Stimulated activated naive CD4-positive, alpha-beta T cell (primary cell): ENCODE results near the gene SIL1.
"Not testable (repeated sequence)": the region's sequence is repeated elsewhere in the genome, so short reads cannot be mapped to it uniquely, and the experiment has no call there.

Experiments
- DNase-seq, 6 experiments: peaks; one replicate each; lab custom pipeline; 2025; lab: John Stamatoyannopoulos, UW

Gene SIL1

DNA sequence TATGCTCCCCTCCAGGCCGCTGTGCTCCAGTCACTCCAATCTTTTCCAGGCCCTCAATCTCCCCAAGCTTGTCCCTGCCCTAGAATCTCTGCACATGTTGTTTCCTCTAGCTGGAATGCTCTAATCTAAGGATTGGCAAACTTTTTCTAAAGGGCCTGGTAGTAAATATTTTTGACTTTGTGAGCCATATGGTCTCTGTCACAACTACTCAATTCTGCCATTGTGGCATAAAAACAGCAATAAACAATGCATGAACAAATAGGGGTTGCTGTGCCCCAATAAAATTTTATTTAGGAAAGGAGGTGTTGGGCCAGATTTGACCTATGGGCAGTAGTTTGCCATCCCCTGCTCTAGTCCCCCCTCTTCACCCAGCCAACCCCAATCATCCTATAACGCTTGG lies 172.5 kb downstream of the SIL1 start:
- DNase-seq: no peak

DNA sequence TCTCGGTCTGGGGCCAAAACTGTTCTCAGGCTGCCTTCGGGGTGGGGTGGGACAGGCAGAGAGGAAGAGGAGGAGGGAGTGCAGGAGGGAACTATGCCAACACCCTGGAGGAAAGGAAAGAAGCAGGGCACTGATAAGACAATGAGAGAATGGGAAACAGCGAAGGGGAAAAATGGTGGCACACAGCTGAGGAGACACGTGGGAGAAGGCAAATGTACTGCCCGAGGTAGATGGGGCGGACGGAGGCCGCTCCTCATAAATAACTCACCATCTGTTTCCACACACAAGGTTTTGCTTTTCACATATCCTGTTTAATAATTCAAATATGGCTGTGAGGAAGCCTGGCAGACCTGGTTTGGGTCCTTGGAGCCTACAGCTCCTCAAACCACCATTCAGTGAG lies 174.9 kb downstream of the SIL1 start:
- DNase-seq: no peak

DNA sequence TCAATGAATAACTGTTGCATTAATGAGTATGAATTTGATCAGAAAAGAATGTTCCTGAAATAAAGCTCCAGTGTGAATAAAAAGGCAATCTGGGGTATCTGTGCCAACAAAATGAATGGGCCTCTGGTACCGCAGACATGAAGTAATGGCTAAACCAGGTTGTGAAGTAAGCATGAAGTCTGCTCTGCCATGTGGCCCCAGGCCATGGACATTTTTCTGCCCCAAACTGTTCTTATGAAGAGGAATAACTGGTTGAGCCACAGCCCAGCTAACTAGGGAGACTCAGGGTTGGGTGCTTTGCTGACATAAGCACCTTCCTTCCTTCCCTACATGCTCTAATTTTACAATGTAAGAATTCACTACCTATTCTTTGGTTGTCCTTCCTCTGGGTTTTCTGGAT lies 175.6 kb downstream of the SIL1 start:
- DNase-seq: no peak

DNA sequence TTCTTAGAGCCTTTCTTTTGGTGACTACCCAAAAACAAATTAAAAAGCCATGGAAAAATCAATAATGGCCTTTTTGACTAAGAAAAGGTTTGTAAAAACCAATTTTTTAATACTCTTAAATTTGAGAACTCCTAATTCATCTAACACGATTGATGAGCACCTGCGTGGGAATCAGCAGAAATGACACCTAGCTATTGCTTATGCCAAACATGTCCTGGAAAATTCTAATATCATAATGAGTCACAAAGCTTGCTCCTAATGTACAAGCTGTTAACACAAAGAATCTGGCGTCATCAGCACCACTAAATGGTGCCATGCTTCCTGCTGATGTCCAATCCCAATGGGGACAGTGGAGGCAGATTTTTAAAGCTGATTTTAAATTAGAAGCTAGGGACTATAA lies 176.8 kb downstream of the SIL1 start:
- DNase-seq: no peak

DNA sequence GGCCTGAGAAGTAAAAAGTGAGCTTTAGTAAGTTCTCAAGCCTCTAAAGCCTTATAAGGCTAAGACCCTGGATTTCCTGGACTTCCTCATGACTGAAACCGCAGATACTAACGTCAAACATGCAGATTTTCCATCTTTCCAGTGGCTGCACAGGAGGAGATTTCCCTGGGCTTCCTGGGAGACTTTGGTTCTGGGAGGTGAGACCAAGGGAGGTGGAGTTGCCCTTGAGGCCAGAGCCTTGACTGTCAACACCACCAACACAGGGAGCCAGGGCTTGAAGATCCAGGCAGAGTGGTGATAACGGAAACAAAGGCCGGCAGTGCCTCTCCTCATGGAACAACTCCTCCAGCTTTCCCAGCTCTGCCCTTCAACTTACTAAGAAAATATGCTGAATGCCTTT lies 178.3 kb downstream of the SIL1 start:
- no peak for DNase-seq

DNA sequence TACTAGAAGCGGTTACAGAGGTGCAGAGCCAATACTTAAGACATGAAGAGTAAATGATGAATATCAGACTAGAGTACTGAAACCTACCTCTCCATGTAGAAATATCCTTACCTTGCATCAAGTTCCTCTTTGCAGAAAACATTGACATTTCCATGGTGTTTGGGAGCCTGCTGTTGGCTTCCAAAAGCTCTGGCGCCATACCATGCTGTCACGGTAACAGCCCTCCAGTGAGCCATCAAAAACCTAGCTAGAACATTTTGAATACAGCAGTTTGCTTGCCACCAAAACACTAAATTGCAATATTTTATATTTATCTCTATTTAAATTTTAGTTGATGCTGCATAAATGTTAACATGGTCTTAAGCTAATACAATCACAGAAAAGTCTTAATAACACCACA lies 179.0 kb downstream of the SIL1 start:
- no peak for DNase-seq

DNA sequence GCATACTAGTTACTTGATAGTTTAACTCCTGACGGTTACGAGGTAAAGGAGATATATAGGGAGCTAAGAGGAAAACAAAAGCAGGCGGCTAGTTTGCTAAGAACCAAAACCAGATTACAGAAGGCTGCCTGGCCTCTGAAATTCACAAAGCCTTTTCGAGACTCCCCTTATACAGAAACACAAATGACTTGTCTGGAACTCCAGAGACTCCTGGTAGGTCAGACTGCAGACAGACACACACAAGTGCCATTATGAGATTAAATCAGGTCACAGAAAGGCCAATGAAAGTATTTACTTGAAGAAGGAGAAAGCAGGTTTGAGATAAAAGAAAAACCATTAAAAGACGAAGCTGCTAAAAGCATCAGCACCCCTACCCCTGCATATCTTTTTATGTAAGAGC lies 180.5 kb downstream of the SIL1 start:
- no peak for DNase-seq

DNA sequence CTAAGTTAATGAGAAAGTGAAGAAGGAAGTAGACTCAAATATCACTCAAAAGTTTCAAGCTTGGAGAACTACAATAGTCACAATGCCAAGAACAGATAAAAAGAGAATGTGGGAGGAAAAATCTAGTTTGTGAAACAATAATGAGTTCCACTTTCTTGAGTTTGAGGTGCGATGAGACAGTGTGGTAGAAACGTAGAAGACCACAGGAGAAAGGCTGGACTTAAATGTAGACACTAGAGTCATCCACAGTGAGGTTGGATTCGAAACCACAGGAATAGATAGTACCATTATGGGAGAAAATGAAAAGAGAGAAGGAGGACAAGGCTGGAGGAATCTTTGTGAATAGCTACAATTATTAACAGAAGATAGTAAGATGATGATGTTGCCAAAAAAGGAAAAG lies 182.0 kb downstream of the SIL1 start:
- DNase-seq: no peak

DNA sequence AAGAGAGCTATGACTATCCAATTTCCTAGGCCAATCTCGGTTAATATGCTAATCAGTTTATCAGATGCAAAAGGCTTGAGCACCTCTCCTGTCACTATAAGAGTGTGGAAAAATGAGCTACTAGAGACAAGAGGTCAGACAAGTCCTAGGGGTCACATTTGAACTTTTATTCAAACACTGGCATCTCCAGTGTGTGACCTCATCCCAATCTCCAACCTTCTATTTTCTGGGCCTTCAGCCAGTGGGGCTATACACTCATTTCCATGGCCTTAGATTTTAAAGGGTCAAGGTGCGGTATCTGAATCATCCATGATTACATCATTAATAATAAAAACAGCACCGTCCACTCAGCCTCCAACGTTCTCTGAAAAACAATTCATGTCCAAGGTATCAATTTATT lies 183.4 kb downstream of the SIL1 start:
- DNase-seq: no peak

DNA sequence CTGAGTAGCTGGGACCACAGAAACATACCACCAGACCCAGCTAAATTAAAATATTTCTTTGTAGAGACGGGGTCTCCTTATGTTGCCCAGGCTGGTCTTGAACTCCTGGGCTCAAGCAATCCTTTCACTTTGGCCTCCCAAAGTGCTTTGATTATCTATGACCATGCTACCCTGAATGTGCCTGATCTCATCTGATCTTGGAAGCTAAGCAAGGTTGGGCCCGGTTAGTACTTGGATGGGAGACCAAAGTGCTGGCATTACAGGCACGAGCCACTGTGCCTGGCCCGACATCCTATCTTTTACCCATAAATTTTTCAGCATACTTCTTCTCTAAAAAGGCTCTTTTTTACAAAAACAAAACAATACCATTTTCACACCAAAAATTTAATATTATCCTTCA lies 186.0 kb downstream of the SIL1 start:
- DNase-seq: no peak

DNA sequence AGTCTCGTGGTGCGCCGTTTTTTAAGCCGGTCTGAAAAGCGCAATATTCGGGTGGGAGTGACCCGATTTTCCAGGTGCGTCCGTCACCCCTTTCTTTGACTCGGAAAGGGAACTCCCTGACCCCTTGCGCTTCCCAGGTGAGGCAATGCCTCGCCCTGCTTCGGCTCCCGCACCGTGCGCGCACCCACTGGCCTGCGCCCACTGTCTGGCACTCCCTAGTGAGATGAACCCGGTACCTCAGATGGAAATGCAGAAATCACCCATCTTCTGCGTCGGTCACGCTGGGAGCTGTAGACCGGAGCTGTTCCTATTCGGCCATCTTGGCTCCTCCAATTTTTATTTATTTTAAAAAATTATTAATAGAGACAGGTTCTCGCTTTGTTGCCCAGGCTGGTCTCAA lies 187.0 kb downstream of the SIL1 start:
- DNase-seq: not testable (repeated sequence)

DNA sequence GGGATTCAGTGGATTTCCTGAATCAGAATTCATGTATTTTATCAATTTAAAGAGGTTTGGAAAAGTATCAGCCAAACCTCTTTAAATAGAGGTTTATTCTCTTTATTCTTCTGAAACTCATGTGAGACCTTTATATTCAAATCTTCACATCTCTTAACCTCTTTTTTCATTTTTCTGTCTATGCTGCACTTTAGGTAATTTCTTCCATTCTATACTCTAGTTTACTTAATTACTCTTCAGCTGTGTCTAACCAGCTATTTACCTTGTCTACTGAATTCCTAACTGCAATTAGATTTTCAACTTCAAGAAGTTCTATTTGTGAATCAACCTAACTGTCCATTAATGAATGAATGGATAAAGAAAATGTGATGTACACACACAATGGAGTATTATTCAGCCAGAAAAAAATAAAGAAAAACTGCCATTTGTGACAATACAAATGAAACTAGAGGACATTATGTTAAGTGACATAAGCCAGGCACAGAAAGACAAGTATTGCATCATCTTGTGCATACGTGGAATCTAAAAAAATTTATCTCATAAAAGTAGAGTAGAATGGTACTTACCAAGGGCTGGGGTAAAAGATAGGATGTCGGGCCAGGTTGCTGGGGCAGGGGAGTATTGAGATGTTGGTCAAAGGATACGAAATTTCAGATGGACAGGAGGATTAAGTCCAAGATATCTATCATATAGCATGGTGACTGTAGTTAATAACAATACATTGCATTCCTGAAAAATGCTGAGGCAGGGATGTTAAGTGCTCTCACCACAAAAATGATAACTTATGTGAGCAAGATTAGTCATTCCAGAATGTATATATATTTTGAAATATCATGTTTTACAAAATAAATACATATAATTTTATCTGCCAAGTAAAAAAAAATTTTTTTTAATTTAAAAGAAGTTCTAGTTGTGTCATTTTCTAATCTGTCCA lies 193.5 kb downstream of the SIL1 start:
- no peak for DNase-seq

DNA sequence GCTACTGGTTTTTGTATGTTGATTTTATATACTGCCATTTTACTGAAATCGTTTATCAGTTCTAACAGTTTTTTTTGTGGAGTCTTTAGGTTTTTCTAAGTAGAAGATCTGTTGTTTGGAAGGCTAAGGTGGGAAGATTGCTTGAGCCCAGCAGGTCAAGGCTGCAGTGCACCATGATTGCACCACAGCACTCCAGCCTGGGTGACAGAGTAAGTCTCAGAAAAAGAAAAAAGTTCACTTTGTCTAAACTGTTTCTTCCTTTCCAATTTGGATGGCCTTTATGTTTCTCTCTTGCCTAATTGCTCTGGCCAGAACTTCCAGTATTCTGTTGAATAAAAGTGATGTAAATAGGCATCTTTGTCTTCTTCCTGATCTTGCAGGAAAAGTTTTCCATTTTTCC lies 198.5 kb downstream of the SIL1 start:
- no peak for DNase-seq

DNA sequence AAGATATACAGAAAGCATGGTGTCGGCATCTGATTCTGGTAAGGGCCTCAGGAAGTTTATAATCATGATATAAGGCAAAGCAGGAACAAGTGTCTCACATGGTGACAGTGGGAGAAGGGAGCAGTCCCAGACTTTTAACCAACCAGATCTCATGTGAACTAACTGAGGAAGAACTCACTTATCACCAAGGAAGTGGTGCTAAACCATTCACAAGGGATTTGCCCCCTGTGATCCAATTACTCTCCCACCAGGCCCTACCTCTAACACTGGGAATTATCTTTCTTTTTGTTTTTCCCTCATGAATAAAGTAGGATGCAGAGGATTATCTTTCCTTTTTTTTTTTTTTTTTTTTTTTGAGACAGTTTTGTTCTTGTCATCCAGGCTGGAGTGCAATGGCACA lies 199.6 kb downstream of the SIL1 start:
- no peak for DNase-seq

DNA sequence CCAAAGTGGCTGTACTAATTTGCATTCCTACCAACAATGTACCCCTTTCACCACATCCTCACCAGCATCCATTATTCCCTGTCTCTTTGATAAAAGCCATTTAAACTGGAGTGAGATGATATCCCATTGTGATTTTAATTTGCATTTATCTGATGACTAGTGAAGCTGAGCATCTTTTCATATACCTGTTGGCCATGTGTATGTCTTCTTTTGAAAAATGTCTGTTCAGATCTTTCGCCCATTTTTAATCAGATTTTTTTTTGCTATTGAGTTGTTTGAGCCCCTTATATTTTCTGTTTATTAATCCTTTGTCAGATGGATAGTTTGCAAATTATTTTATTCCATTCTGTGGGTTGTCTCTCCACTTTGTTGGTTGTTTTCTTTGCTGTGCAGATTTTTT lies 202.0 kb downstream of the SIL1 start:
- no peak for DNase-seq

DNA sequence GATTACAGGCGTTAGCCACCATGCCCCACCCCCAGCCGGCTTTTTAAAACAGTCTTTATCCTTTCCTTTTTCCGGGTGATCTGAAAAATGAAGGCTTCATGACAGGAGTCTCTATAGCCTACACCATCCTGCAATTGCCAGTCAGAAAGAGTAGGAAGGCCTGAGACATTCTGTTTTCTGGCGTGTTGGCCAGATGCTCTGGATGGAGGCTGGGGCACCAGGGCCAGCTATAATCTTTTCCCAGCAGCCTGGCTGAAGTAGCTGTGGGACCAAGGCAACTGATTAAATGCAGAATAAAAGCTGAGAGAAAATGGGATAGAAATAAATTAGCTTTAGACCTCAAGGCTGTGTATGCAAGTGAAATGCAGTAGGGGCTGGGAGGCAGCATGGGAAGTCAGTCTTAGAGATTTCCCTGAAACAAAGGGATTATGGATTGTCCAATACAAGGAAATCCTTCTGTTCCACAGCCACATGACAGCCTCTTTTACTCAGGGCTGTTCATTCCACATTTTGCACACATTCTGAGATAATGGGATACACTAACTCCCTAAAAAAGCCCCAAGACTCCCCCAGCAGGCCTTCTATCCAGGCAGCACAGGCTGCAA lies 207.1 kb downstream of the SIL1 start:
- no peak for DNase-seq

DNA sequence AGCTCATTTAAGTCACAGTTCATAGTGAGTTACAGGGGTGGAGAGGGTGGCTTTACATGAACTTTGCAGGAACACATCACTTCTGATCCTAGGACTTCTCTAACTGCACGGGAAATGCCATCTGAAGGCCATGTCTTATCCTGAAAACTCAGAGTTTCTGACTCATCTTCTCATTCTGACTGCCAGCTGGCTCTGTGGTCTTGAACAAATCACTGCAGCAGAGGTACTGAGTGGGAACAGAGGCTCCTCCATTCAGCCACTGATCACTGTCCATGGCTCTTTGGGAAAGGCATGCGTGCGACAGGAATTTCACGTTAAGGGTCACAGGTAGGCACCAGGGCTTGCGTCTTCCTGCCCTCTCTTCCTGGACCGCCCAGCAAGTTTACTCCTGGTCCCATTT lies 208.4 kb downstream of the SIL1 start:
- no peak for DNase-seq

DNA sequence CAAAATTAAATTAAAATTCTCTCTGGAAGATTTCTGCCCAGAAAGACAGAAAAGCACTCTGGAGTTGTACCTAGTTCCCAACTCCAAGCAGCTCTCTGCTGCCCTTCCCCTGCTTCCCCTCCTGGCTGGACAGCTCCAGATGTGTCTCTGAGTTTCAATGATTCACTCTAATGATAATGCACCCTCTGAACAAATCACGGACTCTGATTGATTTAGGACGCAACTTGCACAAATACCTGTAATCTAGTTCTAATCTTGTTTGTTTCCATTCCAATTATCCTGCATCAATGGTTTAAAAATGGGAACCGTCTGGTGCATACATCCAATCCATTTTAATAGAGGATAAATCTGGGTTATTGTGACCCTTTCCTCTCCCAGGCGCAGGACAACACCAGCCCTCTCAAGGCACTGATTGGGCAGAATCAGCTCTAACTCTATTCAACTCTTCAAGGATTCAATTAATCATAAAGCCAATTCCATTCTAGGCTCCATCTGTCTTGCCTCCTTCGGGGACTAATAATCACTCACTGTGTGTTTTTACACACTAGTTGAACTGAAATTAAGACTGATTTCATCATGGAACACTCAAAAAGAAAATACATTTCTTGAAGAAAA lies 211.9 kb downstream of the SIL1 start:
- no peak for DNase-seq

DNA sequence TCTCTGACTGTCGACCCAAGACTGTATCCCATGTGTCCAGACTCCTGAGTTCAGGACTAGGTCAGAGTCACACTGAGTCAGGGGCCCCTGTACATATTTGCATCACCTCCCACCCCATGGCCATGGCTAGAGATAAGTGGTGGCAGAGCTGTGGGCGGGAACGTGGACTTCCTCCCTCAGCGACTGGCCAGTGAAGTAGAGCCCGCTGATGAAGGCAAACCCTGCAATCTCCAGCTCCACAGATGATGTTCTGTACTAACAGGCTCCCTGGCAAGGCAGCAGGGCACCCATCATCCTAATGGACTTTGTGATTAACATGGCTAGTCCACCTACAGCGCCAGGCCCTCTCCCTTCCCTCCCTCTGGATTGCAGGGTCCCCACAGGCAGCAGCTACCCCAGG lies 212.5 kb downstream of the SIL1 start:
- no peak for DNase-seq

DNA sequence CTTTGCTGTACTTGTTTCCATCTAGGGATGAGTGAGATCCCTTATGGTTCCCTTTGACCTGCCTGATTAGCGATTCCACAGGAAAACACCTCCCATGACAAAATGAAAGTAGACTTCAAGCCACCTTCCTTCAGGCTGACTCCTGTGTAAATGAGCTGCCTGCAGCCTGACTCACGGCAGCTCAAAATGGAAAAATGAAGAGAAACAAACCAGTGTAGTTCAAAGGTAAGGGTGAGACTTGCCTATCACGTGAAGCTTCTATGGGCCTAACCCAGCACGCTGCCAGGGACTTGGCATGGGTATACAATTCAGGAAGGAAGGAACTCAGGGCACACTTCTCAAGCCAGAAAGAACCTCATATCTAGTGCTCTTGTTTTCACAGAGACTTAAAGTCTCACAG lies 212.9 kb downstream of the SIL1 start:
- no peak for DNase-seq

DNA sequence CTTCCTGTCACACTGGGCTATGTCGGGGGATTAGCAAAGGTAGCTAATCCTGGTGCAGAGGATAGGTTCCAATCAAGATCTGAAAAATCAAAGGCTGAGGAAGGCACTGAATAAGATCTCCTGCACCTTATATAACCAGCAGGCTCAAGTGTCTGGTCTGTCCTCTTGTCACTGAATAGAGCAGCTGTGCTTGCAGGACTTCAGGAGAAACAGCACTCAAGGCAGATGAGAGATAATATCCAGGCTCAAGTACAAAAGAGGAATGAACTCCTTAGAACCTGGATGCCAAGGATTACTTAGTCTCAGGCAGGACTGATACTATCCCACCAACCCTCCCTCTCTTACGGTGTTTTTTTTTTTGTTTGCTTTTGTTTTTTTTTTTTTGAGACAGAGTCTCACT lies 214.2 kb downstream of the SIL1 start:
- DNase-seq: no peak

DNA sequence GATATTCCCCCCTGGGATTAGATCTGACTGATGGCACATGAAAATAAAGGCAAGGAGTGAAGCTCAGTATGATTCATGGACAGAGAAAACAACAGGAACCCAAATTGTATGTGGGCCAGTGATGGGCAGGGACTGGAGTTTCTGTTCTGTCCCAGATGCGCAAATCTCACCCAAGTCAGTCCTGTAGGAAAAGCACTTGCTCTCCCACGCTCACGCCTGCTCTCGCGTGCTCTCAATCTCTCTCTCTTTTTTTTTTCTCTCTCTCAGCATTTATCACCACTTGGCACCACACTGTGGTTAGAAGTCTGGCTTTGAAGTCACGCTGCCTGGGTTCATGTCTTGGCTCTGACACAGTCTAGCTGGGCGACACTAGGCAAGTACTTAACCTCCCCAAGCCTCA lies 216.6 kb downstream of the SIL1 start:
- peak in 2 of 6 experiments; percentile 19 to 21 for DNase-seq

DNA sequence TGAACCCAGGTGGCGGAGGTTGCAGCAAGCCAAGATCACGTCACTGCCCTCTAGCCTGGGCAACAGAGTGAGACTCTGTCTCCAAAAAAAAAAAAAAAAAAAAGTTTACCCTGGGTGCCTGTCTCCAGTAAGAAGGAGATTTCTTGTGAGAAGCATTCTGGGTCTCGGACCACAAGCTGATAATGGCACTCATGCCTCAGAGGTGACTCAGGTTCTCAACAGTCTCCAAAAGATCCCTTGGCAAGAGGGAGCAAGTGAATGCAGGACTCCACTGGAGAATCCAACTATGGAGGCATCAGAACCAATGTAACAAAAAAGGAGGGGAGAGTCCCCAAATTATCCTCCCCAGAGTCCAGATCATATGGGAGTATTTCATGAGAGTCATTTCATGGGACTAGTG lies 217.0 kb downstream of the SIL1 start:
- no peak for DNase-seq
